ENCODE data around the gene PDLIM5.

The PDLIM5 gene

DNA sequence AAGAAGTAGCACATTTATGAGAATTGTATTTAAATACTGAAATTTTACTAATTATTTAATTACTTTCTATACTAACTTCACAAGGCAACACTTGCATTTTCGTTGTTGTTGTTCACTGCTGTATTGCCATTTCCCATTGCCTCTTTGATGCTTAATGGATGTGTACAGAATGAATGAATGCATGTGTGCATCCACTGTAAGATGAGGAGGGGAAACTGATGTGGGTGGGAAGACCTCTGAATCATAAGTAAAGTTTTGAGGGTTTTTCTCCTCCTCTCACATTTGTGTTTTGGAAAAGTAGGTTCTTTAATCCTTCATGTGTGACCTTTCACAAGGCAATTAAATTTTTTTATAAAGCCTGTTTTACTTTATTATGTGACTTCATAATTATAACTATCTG is 46.8 kb downstream of the PDLIM5 start:
- no peaks in the 10 kb centered on the region for H3K36me3 ChIP-seq (ENCODE audit: control insufficient read depth, insufficient read depth, low read length)
- H3K23ac ChIP-seq (ENCODE audit: low read length): no peak overlapping the region
- H3K79me2 ChIP-seq (ENCODE audit: control insufficient read depth, insufficient read depth, low read length): no peaks in the 10 kb centered on the region
- WGBS (ENCODE audit: extremely low coverage, insufficient coverage, low lambda C conversion rate): no CpG with 5 or more reads among the region's 1 CpG
- no peaks in the 10 kb centered on the region for H3K4me1 ChIP-seq (ENCODE audit: control insufficient read depth, low read depth, low read length)
- no peak overlapping the region for H3K9ac ChIP-seq (ENCODE audit: low read length)
- H3K56ac ChIP-seq (ENCODE audit: low read length): no peak overlapping the region
- DNase-seq: no peak
- H3K27me3 ChIP-seq (ENCODE audit: insufficient read depth, low read length, poor library complexity): no peaks in the 10 kb centered on the region
- H4K8ac ChIP-seq (ENCODE audit: low read depth, low read length): no peak overlapping the region
- no peak overlapping the region for H3K4me2 ChIP-seq (ENCODE audit: low read length)
- H2BK15ac ChIP-seq (replicated peaks; ENCODE audit: low read depth): no peak overlapping the region
- no peak overlapping the region for H4K5ac ChIP-seq (ENCODE audit: low read length)
- H3K4me3 ChIP-seq (ENCODE audit: low read length): no peak overlapping the region
- H2AK5ac ChIP-seq (ENCODE audit: low read length): no peak overlapping the region
- H3K79me1 ChIP-seq (ENCODE audit: low read length): peaks cover 6% of the 10 kb centered on the region
- H3K27ac ChIP-seq (ENCODE audit: low read depth, low read length): no peak overlapping the region
- H2BK5ac ChIP-seq (ENCODE audit: low read length): no peak overlapping the region
- no peak overlapping the region for H3K18ac ChIP-seq (ENCODE audit: low read length)
- H2BK120ac ChIP-seq (ENCODE audit: low read depth, low read length): no peak overlapping the region
- no peak overlapping the region for H3K4ac ChIP-seq (ENCODE audit: low read depth, low read length)

DNA sequence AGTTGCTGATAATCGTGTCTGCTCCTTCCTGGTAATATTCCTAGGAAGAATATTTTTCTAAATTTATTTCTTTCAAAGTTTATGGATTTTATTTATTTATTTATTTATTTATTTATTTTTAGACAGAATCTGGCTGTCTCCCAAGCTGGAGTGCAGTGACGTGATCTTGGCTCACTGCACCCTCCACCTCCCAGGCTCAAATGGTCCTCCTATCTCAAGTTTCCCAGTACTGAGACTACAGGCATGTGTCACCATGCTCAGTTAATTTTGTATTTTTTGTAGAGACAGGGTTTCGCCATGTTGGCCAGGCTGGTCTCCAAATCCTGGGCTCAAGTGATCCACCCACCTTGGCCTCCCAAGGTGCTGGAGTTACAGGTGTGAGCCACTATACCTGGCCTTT is 48.9 kb downstream of the PDLIM5 start:
- Histone ChIP-seq H2BK15ac (replicated peaks; ENCODE audit: low read depth) (no peak overlapping the region), H3K79me1 (ENCODE audit: low read length) (peaks cover 6% of the 10 kb centered on the region), H3K9ac (ENCODE audit: low read length) (no peak overlapping the region), H3K27ac (ENCODE audit: low read depth, low read length) (no peak overlapping the region), H2AK5ac (ENCODE audit: low read length) (no peak overlapping the region), H2BK120ac (ENCODE audit: low read depth, low read length) (no peak overlapping the region), H3K4me3 (ENCODE audit: low read length) (no peak overlapping the region), H3K27me3 (ENCODE audit: insufficient read depth, low read length, poor library complexity) (no peaks in the 10 kb centered on the region), H3K23ac (ENCODE audit: low read length) (no peak overlapping the region), H3K36me3 (ENCODE audit: control insufficient read depth, insufficient read depth, low read length) (no peaks in the 10 kb centered on the region), H3K4me2 (ENCODE audit: low read length) (no peak overlapping the region), H3K56ac (ENCODE audit: low read length) (no peak overlapping the region), H4K5ac (ENCODE audit: low read length) (no peak overlapping the region), H4K8ac (ENCODE audit: low read depth, low read length) (no peak overlapping the region), H2BK5ac (ENCODE audit: low read length) (no peak overlapping the region), H3K18ac (ENCODE audit: low read length) (no peak overlapping the region), H3K79me2 (ENCODE audit: control insufficient read depth, insufficient read depth, low read length) (no peaks in the 10 kb centered on the region), H3K4ac (ENCODE audit: low read depth, low read length) (no peak overlapping the region), H3K4me1 (ENCODE audit: control insufficient read depth, low read depth, low read length) (peaks cover 2% of the 10 kb centered on the region)
- no peak for DNase-seq
- no CpG with 5 or more reads among the region's 3 CpGs for WGBS (ENCODE audit: extremely low coverage, insufficient coverage, low lambda C conversion rate)

DNA sequence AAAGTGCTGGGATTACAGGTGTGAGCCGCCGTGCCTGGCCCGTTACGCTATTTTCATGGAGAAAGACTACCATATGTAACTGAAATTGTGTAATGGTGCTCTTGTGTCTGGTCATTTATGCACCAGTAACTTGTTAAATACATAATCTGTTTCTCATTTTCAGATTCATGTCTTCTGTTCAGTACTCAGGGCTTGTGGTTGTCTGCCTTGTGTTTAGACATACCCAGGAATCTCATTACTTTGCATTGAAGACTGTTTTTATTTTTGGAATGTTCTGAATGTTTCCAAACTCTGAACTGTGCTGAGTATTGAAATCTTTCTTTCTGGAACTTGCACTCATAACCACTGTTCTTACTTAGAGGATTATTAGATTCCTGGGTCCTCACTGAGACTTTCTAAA is 52.8 kb downstream of the PDLIM5 start:
- no peak for DNase-seq
- H3K4me1 ChIP-seq (ENCODE audit: control insufficient read depth, low read depth, low read length): peaks cover 2% of the 10 kb centered on the region

DNA sequence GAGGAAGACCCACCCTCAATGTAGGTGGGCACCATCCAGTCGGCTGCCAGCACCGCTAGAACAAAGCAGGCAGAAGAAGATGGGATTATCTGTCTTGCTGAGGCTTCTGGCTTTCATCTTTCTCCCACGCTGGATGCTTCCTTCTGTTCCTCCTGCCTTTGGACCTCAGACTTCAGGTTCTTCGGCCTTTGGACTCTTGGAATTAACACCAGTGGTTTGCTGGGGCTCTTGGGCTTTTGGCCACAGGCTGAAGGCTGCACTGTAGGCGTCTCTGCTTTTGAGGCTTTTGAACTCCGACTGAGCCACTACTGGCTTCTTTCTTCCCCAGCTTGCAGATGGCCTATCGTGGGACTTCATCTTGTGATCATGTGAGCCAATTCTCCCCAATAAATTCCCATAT is 55.1 kb downstream of the PDLIM5 start:
- no peaks in the 10 kb centered on the region for H3K27me3 ChIP-seq (ENCODE audit: insufficient read depth, low read length, poor library complexity)
- no peak overlapping the region for H3K23ac ChIP-seq (ENCODE audit: low read length)
- H2BK5ac ChIP-seq (ENCODE audit: low read length): no peak overlapping the region
- peaks cover 2% of the 10 kb centered on the region for H3K4me1 ChIP-seq (ENCODE audit: control insufficient read depth, low read depth, low read length)
- no peak overlapping the region for H3K4me3 ChIP-seq (ENCODE audit: low read length)
- no peaks in the 10 kb centered on the region for H3K79me2 ChIP-seq (ENCODE audit: control insufficient read depth, insufficient read depth, low read length)
- H2BK120ac ChIP-seq (ENCODE audit: low read depth, low read length): no peak overlapping the region
- H2AK5ac ChIP-seq (ENCODE audit: low read length): no peak overlapping the region
- H2BK15ac ChIP-seq (replicated peaks; ENCODE audit: low read depth): no peak overlapping the region
- no peak overlapping the region for H4K5ac ChIP-seq (ENCODE audit: low read length)
- no peak overlapping the region for H3K27ac ChIP-seq (ENCODE audit: low read depth, low read length)
- no peak overlapping the region for H3K18ac ChIP-seq (ENCODE audit: low read length)
- H3K4ac ChIP-seq (ENCODE audit: low read depth, low read length): no peak overlapping the region
- H3K9ac ChIP-seq (ENCODE audit: low read length): no peak overlapping the region
- H4K8ac ChIP-seq (ENCODE audit: low read depth, low read length): no peak overlapping the region
- WGBS (ENCODE audit: extremely low coverage, insufficient coverage, low lambda C conversion rate): no CpG with 5 or more reads among the region's 7 CpGs
- H3K36me3 ChIP-seq (ENCODE audit: control insufficient read depth, insufficient read depth, low read length): no peaks in the 10 kb centered on the region
- no peak overlapping the region for H3K4me2 ChIP-seq (ENCODE audit: low read length)
- no peak overlapping the region for H3K56ac ChIP-seq (ENCODE audit: low read length)
- peaks cover 4% of the 10 kb centered on the region for H3K79me1 ChIP-seq (ENCODE audit: low read length)
- DNase-seq: no peak

More for the DNA sequence above, 52.8 kb downstream of the PDLIM5 start:
- no CpG with 5 or more reads among the region's 4 CpGs for WGBS (ENCODE audit: extremely low coverage, insufficient coverage, low lambda C conversion rate)
- H3K27ac ChIP-seq (ENCODE audit: low read depth, low read length): no peak overlapping the region
- no peak overlapping the region for H3K4me2 ChIP-seq (ENCODE audit: low read length)
- H4K8ac ChIP-seq (ENCODE audit: low read depth, low read length): no peak overlapping the region
- H2BK15ac ChIP-seq (replicated peaks; ENCODE audit: low read depth): no peak overlapping the region
- H2BK5ac ChIP-seq (ENCODE audit: low read length): no peak overlapping the region
- H3K79me1 ChIP-seq (ENCODE audit: low read length): peaks cover 6% of the 10 kb centered on the region
- no peak overlapping the region for H3K18ac ChIP-seq (ENCODE audit: low read length)
- H4K5ac ChIP-seq (ENCODE audit: low read length): no peak overlapping the region
- no peak overlapping the region for H2BK120ac ChIP-seq (ENCODE audit: low read depth, low read length)
- H3K56ac ChIP-seq (ENCODE audit: low read length): no peak overlapping the region
- H2AK5ac ChIP-seq (ENCODE audit: low read length): no peak overlapping the region
- H3K79me2 ChIP-seq (ENCODE audit: control insufficient read depth, insufficient read depth, low read length): no peaks in the 10 kb centered on the region
- no peak overlapping the region for H3K23ac ChIP-seq (ENCODE audit: low read length)
- no peak overlapping the region for H3K4me3 ChIP-seq (ENCODE audit: low read length)
- no peak overlapping the region for H3K4ac ChIP-seq (ENCODE audit: low read depth, low read length)
- H3K27me3 ChIP-seq (ENCODE audit: insufficient read depth, low read length, poor library complexity): no peaks in the 10 kb centered on the region
- H3K36me3 ChIP-seq (ENCODE audit: control insufficient read depth, insufficient read depth, low read length): no peaks in the 10 kb centered on the region
- no peak overlapping the region for H3K9ac ChIP-seq (ENCODE audit: low read length)

DNA sequence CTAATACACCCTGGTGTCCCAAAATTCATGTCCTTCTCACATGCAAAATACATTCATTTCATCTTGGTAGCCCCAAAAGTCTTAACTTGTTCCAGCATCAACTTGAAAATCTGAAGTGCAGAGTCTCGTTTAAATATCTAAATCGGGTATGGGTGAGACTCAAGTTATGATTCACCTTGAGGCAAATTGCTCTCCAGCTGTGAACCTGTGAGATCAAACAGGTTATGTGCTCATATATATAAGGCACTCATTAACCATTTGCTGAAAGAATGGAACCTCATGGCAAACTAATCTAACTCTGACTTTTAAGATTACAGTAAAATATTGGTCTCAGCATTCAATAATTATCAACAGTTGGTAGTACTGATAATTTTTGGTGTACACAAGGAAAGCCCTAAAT is 55.5 kb downstream of the PDLIM5 start:
- H3K79me1 ChIP-seq (ENCODE audit: low read length): peaks cover 4% of the 10 kb centered on the region
- peaks cover 2% of the 10 kb centered on the region for H3K4me1 ChIP-seq (ENCODE audit: control insufficient read depth, low read depth, low read length)
- no peak overlapping the region for H4K5ac ChIP-seq (ENCODE audit: low read length)
- no peak overlapping the region for H3K4me2 ChIP-seq (ENCODE audit: low read length)
- no peak overlapping the region for H3K23ac ChIP-seq (ENCODE audit: low read length)
- H4K8ac ChIP-seq (ENCODE audit: low read depth, low read length): no peak overlapping the region
- no peak overlapping the region for H2BK120ac ChIP-seq (ENCODE audit: low read depth, low read length)
- H3K4ac ChIP-seq (ENCODE audit: low read depth, low read length): no peak overlapping the region
- H3K9ac ChIP-seq (ENCODE audit: low read length): no peak overlapping the region
- no peak overlapping the region for H2BK15ac ChIP-seq (replicated peaks; ENCODE audit: low read depth)
- DNase-seq: no peak
- no peak overlapping the region for H3K27ac ChIP-seq (ENCODE audit: low read depth, low read length)
- H2BK5ac ChIP-seq (ENCODE audit: low read length): no peak overlapping the region
- no peak overlapping the region for H2AK5ac ChIP-seq (ENCODE audit: low read length)
- no CpG with 5 or more reads among the region's 2 CpGs for WGBS (ENCODE audit: extremely low coverage, insufficient coverage, low lambda C conversion rate)
- no peaks in the 10 kb centered on the region for H3K36me3 ChIP-seq (ENCODE audit: control insufficient read depth, insufficient read depth, low read length)
- H3K56ac ChIP-seq (ENCODE audit: low read length): no peak overlapping the region
- no peak overlapping the region for H3K4me3 ChIP-seq (ENCODE audit: low read length)
- H3K18ac ChIP-seq (ENCODE audit: low read length): no peak overlapping the region
- no peaks in the 10 kb centered on the region for H3K27me3 ChIP-seq (ENCODE audit: insufficient read depth, low read length, poor library complexity)
- no peaks in the 10 kb centered on the region for H3K79me2 ChIP-seq (ENCODE audit: control insufficient read depth, insufficient read depth, low read length)

DNA sequence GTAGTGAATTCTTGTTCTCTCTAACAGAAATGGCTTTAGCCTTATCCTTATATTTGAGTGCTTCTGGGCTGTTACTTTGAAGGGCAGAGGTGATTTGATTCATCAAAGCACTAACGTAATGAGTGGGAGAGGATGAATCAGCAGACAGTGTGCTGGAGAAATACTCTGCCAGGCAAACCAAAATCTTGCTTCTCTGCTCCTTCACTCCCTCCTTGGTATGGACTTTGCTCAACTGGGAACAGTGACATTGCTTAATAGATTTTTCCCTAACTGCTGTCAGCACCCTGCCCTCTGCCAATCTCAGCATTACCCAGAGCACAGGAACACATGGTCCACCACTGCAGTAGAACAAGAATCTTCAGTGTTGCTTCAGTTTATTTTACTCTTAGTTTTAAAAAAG is 56.0 kb downstream of the PDLIM5 start:
- H2BK120ac ChIP-seq (ENCODE audit: low read depth, low read length): no peak overlapping the region
- no peak overlapping the region for H3K4me2 ChIP-seq (ENCODE audit: low read length)
- no peak overlapping the region for H3K9ac ChIP-seq (ENCODE audit: low read length)
- no peak overlapping the region for H2BK15ac ChIP-seq (replicated peaks; ENCODE audit: low read depth)
- H3K4ac ChIP-seq (ENCODE audit: low read depth, low read length): no peak overlapping the region
- H4K5ac ChIP-seq (ENCODE audit: low read length): no peak overlapping the region
- H3K18ac ChIP-seq (ENCODE audit: low read length): no peak overlapping the region
- H3K27ac ChIP-seq (ENCODE audit: low read depth, low read length): no peak overlapping the region
- WGBS (ENCODE audit: extremely low coverage, insufficient coverage, low lambda C conversion rate): no CpG with 5 or more reads among the region's 1 CpG
- H3K79me1 ChIP-seq (ENCODE audit: low read length): peaks cover 4% of the 10 kb centered on the region
- no peaks in the 10 kb centered on the region for H3K79me2 ChIP-seq (ENCODE audit: control insufficient read depth, insufficient read depth, low read length)
- H3K36me3 ChIP-seq (ENCODE audit: control insufficient read depth, insufficient read depth, low read length): no peaks in the 10 kb centered on the region
- DNase-seq: no peak
- no peaks in the 10 kb centered on the region for H3K27me3 ChIP-seq (ENCODE audit: insufficient read depth, low read length, poor library complexity)
- no peak overlapping the region for H4K8ac ChIP-seq (ENCODE audit: low read depth, low read length)
- no peak overlapping the region for H3K23ac ChIP-seq (ENCODE audit: low read length)
- H3K4me3 ChIP-seq (ENCODE audit: low read length): no peak overlapping the region
- H3K4me1 ChIP-seq (ENCODE audit: control insufficient read depth, low read depth, low read length): peaks cover 2% of the 10 kb centered on the region
- no peak overlapping the region for H2BK5ac ChIP-seq (ENCODE audit: low read length)
- H3K56ac ChIP-seq (ENCODE audit: low read length): no peak overlapping the region
- H2AK5ac ChIP-seq (ENCODE audit: low read length): no peak overlapping the region
